Large intestine (tissue), 3 donors: ENCODE results near the gene BGLAP. TPM values are rescaled to one million over a fixed set of nuclear protein-coding genes. Genes with fewer than 3 reads are reported as not detected.
"Not testable (repeated sequence)": the region's sequence is repeated elsewhere in the genome, so short reads cannot be mapped to it uniquely, and the experiment has no call there.

Experiments
- DNase-seq, 2 donors: peaks; one replicate each; pipeline versions ENCODE4 v3.0.0 to v3.0.0-alpha.2; 2013
- H3K27ac ChIP-seq: one replicate; pipeline ENCODE4 v1.5.1; 2013; ENCODE audit warnings: low read length
- H3K27me3 ChIP-seq: 2 replicates; pipeline ENCODE4 v1.6.1; 2013; ENCODE audit warnings: low read length; ENCODE audit not compliant: control insufficient read depth, insufficient read depth
- H3K36me3 ChIP-seq: 2 replicates; pipeline ENCODE4 v1.6.1; 2013; ENCODE audit warnings: low read length; ENCODE audit not compliant: control insufficient read depth, insufficient read depth
- H3K4me1 ChIP-seq: one replicate; pipeline ENCODE4 v1.6.1; 2013; ENCODE audit warnings: low read length; ENCODE audit not compliant: control insufficient read depth, insufficient read depth
- H3K4me3 ChIP-seq: one replicate; pipeline ENCODE4 v1.5.1; 2013; ENCODE audit warnings: low read length
- H3K9me3 ChIP-seq: one replicate; pipeline ENCODE4 v1.6.1; 2013; ENCODE audit warnings: mild to moderate bottlenecking, low read depth, low read length, moderate library complexity; ENCODE audit not compliant: control insufficient read depth
- WGBS: methylation state at CpG from one replicate; pipeline ENCODE4 v1.1.5; 2013; ENCODE audit warnings: low lambda C conversion rate; ENCODE audit not compliant: insufficient coverage; 5-methylcytosine and 5-hydroxymethylcytosine counted together
- polyA plus RNA-seq: library from polyadenylated mRNA; unstranded; fragments of 120-200 nt; gene quantifications from one replicate; pipeline ENCODE4 v1.2.1, GENCODE V29; 2013

Gene BGLAP
- polyA plus RNA-seq, 1 donor: 5.8 TPM

- Histone ChIP-seq H3K27me3 (no peaks in the 10 kb centered on the region), H3K4me1 (peaks cover 9% of the 10 kb centered on the region), H3K27ac (no peak overlapping the region), H3K4me3 (no peak overlapping the region), H3K9me3 (no peaks in the 10 kb centered on the region), H3K36me3 (peaks cover 64% of the 10 kb centered on the region)
- WGBS: no CpG with 5 or more reads among the region's 3 CpGs
- no peak for DNase-seq
These were observed 30.7 kb upstream of the BGLAP start for GRCh38 chr1:156211243-156211642.

- DNase-seq: no peak
- WGBS: 90% methylated on average over 2 of the region's 9 CpGs
These were observed 29.9 kb upstream of the BGLAP start for GRCh38 chr1:156212130-156212529.

DNA sequence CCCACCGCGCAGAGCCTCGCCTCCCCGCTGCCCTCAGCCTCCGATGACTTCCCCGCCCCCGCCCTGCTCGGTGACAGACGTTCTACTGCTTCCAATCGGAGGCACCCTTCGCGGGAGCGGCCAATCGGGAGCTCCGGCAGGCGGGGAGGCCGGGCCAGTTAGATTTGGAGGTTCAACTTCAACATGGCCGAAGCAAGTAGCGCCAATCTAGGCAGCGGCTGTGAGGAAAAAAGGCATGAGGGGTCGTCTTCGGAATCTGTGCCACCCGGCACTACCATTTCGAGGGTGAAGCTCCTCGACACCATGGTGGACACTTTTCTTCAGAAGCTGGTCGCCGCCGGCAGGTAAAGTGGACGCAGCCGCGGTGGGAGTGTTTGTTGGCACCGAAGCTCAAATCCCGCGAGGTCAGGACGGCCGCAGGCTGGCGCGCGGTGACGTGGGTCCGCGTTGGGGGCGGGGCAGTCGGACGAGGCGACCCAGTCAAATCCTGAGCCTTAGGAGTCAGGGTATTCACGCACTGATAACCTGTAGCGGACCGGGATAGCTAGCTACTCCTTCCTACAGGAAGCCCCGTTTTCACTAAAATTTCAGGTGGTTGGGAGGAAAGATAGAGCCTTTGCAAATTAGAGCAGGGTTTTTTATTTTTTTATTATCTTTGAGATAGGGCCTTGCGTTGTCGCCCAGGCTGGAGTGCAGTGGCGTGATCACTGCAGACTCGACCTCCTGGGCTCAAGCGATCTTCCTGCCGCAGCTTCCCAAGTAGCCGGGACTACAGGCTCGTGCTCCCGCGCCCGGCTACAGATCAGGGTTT is 28.9 kb upstream of the BGLAP start, which contains the start of gene PMF1:
PMF1 (plus strand) TSS at position 175 of the 811 bp plus-strand sequence; CDS start at position 184, 9 bp downstream.
- H3K4me3 ChIP-seq: peak within 1 kb of the TSS; percentile 71
- WGBS: no CpG with 5 or more reads among the region's 61 CpGs
- peaks cover 9% of the 10 kb centered on the region for H3K4me1 ChIP-seq
- no peaks in the 10 kb centered on the region for H3K27me3 ChIP-seq
- peak within 1 kb of the TSS; percentile 94 for H3K27ac ChIP-seq
- H3K9me3 ChIP-seq: peaks cover 2% of the 10 kb centered on the region
- peaks cover 56% of the 10 kb centered on the region for H3K36me3 ChIP-seq
- peak; percentile 96 to 99 for DNase-seq

More at GRCh38 chr1:156212130-156212529, 29.9 kb upstream of the BGLAP start:
- H3K27ac ChIP-seq: peak overlapping the region; percentile 94
- peaks cover 9% of the 10 kb centered on the region for H3K4me1 ChIP-seq
- H3K27me3 ChIP-seq: no peaks in the 10 kb centered on the region
- H3K4me3 ChIP-seq: peak overlapping the region; percentile 71
- H3K36me3 ChIP-seq: peaks cover 59% of the 10 kb centered on the region
- H3K9me3 ChIP-seq: peaks cover 2% of the 10 kb centered on the region

DNA sequence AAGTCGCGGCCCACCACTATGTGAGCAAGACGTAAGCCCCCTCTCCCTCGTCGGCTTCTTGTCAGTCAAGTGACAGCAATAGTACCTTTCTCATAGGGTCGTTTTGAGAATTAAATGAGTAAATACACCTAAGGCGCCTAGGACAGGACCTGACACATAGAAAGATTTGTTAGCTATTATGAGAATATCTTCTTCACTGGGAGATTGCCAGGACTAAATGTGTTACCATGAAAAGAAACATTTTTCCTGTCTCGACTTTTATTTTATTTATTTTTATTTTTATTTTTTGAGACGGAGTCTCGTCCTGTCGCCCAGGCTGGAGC is 28.4 kb upstream of the BGLAP start:
- Histone ChIP-seq H3K27me3 (no peaks in the 10 kb centered on the region), H3K4me1 (peaks cover 9% of the 10 kb centered on the region)

GRCh38 chr1:156214024-156214748 is 27.8 kb upstream of the BGLAP start:
- peak in 1 of 2 donors; percentile 27 for DNase-seq

More for the DNA sequence above, 28.4 kb upstream of the BGLAP start:
- DNase-seq: no peak
- 79% methylated on average over 3 of the region's 11 CpGs for WGBS
- H3K36me3 ChIP-seq: peaks cover 51% of the 10 kb centered on the region
- H3K4me3 ChIP-seq: peak overlapping the region; percentile 71
- peaks cover 2% of the 10 kb centered on the region for H3K9me3 ChIP-seq
- peak overlapping the region; percentile 94 for H3K27ac ChIP-seq

DNA sequence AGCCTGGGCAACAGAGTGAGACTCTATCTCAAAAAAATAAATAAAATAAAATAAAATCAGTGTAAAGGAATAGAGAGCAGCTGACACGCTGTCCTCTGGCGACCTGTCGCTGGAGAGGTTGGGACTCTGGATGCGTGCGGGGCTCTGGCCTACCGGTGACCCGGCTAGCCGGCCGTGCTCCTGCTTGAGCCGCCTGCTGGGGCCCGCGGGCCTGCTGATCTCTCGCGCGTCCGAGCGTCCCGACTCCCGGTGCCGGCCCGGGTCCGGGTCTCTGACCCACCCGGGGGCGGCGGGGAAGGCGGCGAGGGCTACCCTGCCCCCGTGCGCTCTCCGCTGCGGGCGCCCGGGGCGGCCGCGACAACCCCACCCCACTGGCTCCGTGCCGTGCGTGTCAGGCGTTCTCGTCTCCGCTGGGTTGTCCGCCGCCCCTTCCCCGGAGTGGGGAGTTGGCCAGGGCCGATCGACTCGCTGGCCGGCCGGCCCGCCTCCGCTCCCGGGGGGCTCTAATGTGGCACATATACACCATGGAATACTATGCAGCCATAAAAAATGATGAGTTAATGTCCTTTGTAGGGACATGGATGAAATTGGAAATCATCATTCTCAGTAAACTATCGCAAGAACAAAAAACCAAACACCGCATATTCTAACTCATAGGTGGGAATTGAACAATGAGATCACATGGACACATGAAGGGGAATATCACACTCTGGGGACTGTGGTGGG is 25.5 kb upstream of the BGLAP start:
- peaks cover 35% of the 10 kb centered on the region for H3K36me3 ChIP-seq
- H3K27me3 ChIP-seq, H3K4me1 ChIP-seq, H3K27ac ChIP-seq, H3K9me3 ChIP-seq, DNase-seq, H3K4me3 ChIP-seq: not testable (repeated sequence)
- WGBS: no CpG with 5 or more reads among the region's 55 CpGs

More at GRCh38 chr1:156214024-156214748, 27.8 kb upstream of the BGLAP start:
- Histone ChIP-seq H3K9me3 (peaks cover 2% of the 10 kb centered on the region), H3K4me1 (peaks cover 9% of the 10 kb centered on the region), H3K27ac (peak overlapping the region; percentile 94), H3K4me3 (peak overlapping the region; percentile 71), H3K36me3 (peaks cover 45% of the 10 kb centered on the region), H3K27me3 (no peaks in the 10 kb centered on the region)
- whole genome bisulfite sequencing: 85% methylated on average over 4 of the region's 16 CpGs

- no peaks in the 10 kb centered on the region for H3K4me1 ChIP-seq
- H3K27me3 ChIP-seq: no peaks in the 10 kb centered on the region
- no CpG with 5 or more reads among the region's 2 CpGs for whole genome bisulfite sequencing
- no peak overlapping the region for H3K27ac ChIP-seq
- DNase-seq: no peak
- peaks cover 43% of the 10 kb centered on the region for H3K36me3 ChIP-seq
- peaks cover 2% of the 10 kb centered on the region for H3K9me3 ChIP-seq
- H3K4me3 ChIP-seq: no peak overlapping the region
These were observed 24.1 kb upstream of the BGLAP start for GRCh38 chr1:156217871-156218270.

- Histone ChIP-seq H3K4me1 (no peaks in the 10 kb centered on the region), H3K36me3 (peaks cover 47% of the 10 kb centered on the region), H3K27me3 (no peaks in the 10 kb centered on the region), H3K27ac (no peak overlapping the region), H3K9me3 (peaks cover 2% of the 10 kb centered on the region), H3K4me3 (no peak overlapping the region)
- DNase-seq: no peak
- 100% methylated on average over 1 of the region's 9 CpGs for WGBS
These were observed 21.8 kb upstream of the BGLAP start for GRCh38 chr1:156220226-156220625.

- H3K36me3 ChIP-seq: peaks cover 56% of the 10 kb centered on the region
- no peak for DNase-seq
- WGBS: no CpG with 5 or more reads among the region's 13 CpGs
These were observed 19.8 kb upstream of the BGLAP start for GRCh38 chr1:156221986-156222692.

DNA sequence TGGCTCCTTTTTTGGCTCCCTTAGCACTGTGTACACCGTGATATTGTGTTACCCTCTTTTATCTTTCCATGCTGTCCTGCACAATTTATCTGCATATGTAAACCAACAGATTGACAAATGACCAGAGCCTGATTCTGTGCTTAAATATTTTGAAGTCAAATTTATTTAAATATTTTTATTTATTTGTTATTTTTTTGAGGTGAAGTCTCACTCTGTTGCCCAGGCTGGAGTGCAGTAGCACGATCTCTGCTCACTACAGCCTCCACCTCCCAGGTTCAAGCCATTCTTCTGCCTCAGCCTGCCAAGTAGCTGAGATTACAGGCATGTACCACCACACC is 16.3 kb upstream of the BGLAP start:
- peaks cover 64% of the 10 kb centered on the region for H3K36me3 ChIP-seq
- WGBS: no CpG with 5 or more reads among the region's 2 CpGs
- H3K27me3 ChIP-seq: no peaks in the 10 kb centered on the region
- no peaks in the 10 kb centered on the region for H3K9me3 ChIP-seq
- no peak overlapping the region for H3K4me3 ChIP-seq
- no peak for DNase-seq
- H3K27ac ChIP-seq: no peak overlapping the region
- H3K4me1 ChIP-seq: no peaks in the 10 kb centered on the region

More at GRCh38 chr1:156221986-156222692, 19.8 kb upstream of the BGLAP start:
- Histone ChIP-seq H3K4me3 (no peak overlapping the region), H3K27me3 (no peaks in the 10 kb centered on the region), H3K27ac (no peak overlapping the region), H3K4me1 (no peaks in the 10 kb centered on the region), H3K9me3 (no peaks in the 10 kb centered on the region)
